Hair follicle dermal papilla cell (primary cell): Measurements from ENCODE around the gene USP6NL. TPM values are rescaled to one million over a fixed set of nuclear protein-coding genes. Genes with fewer than 3 reads are reported as not detected.

Experiments used
- total RNA-seq: library from RNA; depleted of rRNA; stranded (reverse); fragments of >200 nt; gene quantifications from 2 replicates; pipeline ENCODE4 v1.2.3, GENCODE V29; 2012

USP6NL gene
- 11.4 and 12.7 TPM in 2 replicates for total RNA-seq

DNA sequence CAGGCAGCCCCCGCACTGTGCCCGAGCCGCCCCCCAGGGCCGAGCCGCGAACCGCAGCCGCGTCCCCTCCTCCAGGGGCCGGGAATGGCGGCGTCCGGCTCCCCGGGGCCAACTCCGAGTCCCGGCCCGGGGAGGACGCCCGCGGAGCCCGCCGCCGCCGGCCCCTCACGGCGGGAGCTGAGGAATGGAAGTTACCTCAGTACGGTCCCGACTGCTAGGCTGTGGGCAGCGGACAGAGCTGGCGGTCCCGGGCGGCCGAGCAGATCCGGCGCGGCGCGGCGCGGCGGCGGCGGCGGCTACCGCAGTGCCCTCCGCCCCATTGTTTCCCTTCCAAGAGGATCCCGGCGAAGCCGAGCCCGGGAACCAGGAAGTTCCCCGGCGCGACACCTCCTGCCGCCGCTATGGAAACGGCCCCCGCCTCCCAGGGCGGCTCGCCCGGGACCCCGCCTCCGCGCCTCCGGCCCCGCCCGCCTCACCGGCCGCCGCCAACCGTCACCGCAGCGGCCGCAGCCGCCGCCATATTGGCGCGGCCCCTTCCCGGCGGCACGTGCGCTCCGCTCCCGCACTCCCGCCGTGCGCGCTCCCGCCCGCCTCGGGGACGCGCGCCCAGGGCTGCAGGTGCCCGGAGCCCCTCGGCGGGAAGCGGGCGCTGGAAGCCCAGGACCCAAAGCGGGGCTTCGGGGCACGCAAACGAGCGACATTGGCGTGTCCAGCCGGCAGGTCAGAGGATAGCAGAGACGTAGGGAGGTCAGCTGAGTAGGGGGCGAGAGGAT lies at the start of gene USP6NL:
Gene USP6NL, minus strand, starts transcription at position 403 of the 773 bp plus-strand sequence. CDS start 14,016 bp downstream, outside the sequence.

Other genes with a start within 250 kb of the USP6NL start
- gene ECHDC3, start 130.7 kb upstream of the USP6NL start, total RNA-seq = 9.4 and 22.7 TPM in 2 replicates
- gene PROSER2, start 211.7 kb upstream of the USP6NL start, total RNA-seq = 0.65 TPM in 1 of 2 replicates, not detected in the other